GM18498 (cell line): ENCODE measurements around the gene SMO.
"Not testable (repeated sequence)": the region's sequence is repeated elsewhere in the genome, so short reads cannot be mapped to it uniquely, and the experiment has no call there.

Source experiments
- ATAC-seq: cut with Tn5 transposase; IDR thresholded peaks from one replicate; pipeline ENCODE4 v1.9.1; 2021; ENCODE audit warnings: mild to moderate bottlenecking, moderate library complexity; ENCODE audit not compliant: unreplicated experiment

The SMO gene

GRCh38 chr7:129227646-129228578 lies 39.5 kb downstream of the SMO start:
- no peak for ATAC-seq

DNA sequence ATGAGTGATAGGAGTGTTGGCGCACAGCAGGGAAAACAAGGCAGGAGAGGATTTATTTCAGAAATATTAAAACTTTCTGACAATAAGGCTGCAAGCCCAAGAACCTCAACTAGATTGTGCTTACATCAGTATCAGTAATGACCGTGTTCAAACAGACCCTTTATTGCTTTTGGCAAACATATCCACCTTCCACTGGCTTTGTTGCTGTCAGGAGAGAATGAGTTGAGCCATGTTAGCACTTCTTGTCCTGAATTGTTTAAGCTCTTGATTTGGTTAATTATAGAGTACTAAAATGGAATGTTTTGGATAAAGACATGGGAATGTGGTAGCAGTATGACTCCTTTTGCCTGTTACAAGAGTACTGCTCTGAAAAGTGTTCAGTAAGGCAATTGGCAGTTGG lies 40.2 kb downstream of the SMO start:
- ATAC-seq: no peak

- ATAC-seq: no peak
Observed at GRCh38 chr7:129231666-129232065, 43.2 kb downstream of the SMO start.

DNA sequence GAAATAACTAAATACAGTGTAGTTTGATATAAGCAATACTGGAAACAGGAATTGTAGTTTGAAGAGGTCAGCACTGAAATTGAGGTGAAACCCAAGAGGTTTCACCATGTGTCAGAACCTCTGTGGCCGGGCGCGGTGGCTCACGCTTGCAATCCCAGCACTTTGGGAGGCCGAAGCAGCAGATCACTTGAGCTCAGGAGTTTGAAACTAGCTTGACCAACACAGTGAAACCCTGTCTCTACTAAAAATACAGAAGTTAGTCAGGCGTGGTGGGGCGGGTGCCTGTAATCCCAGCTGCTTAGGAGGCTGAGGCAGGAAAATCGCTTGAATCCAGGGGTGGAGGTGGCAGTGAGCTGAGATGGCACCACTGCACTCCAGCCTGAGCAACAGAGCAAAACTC lies 50.1 kb downstream of the SMO start:
- no peak for ATAC-seq

DNA sequence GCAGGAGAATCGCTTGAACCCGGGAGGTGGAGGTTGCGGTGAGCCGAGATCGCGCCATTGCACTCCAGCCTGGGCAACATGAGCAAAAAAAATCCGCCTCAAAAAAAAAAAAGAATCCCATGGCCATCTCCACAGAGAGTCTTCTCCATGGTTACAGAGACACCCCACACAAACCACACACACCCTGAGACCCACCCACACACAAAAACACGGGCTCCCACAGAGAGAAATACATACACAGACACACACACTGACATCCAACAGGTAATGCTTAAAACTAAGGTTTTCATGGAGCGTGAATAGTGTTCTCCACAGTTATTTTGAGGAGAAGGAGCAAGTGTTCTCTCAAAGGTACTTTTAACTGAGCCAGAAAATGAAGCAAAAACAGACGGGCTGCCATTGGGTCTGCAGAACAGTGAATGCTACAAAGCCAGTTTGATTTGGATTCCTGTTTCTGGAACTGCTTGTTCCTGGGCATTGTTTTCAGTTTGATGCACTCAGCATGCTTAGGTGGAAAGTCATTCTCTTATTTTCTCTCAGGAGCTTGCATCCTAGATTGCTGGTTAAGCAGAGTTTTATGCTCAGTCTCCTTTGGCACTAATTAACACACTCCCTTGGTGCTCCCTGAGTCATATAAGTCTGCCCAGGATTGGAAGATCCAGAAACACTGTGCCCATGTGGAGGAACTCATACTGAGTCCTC lies 51.8 kb downstream of the SMO start:
- no peak for ATAC-seq

DNA sequence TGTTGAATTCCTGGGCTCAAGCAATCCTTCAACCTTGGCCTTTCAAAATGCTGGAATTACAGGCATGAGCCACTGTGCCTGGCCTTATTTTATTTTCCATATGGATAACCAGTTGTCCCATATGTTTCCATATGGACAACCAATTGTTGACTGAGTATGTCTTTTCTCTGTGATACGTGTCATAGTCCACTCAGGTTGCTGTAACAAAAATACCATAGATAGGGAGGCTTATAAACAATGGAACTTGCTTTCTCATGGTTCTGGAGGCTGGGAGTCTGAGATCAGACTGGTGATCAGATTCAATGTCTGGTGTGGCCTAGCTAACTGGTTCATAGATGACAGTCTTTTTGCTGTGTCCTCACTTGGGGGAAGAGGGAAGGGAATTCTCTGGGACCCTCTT lies 55.8 kb downstream of the SMO start:
- ATAC-seq: no peak

GRCh38 chr7:129245533-129245932 lies 57.1 kb downstream of the SMO start:
- ATAC-seq: no peak

DNA sequence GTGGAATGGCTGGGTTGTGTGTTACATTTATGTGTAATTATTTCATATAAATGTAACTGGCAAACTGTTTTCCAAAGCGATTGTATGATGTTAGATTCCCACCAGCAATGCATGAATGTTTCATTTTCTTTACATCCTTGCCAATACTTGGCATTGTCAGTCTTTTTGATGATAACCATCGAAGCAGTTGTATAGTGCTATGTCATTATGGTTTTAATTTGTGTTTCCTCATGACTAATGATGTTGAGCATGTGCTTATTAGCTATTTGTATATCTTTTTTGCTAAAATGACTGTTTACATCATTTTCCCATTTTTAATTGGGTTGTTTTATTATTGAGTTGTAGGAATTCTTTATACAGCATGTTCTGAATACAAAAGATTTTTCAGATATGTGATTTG lies 58.7 kb downstream of the SMO start:
- ATAC-seq: no peak

- no peak for ATAC-seq
Observed at GRCh38 chr7:129252128-129252527, 63.7 kb downstream of the SMO start.

- ATAC-seq: not testable (repeated sequence)
Observed at GRCh38 chr7:129252603-129253002, 64.2 kb downstream of the SMO start.

- no peak for ATAC-seq
Observed at GRCh38 chr7:129255800-129256199, 67.4 kb downstream of the SMO start.

- ATAC-seq: no peak
Observed at GRCh38 chr7:129256221-129256620, 67.8 kb downstream of the SMO start.

- ATAC-seq: no peak
Observed at GRCh38 chr7:129257168-129257567, 68.7 kb downstream of the SMO start.

- no peak for ATAC-seq
Observed at GRCh38 chr7:129258649-129259389, 70.4 kb downstream of the SMO start.

- ATAC-seq: no peak
Observed at GRCh38 chr7:129262324-129262723, 73.9 kb downstream of the SMO start.
